Left cardiac atrium (tissue), 4 donors: ENCODE results near the gene AGBL1. TPM values are rescaled to one million over a fixed set of nuclear protein-coding genes. Genes with fewer than 3 reads are reported as not detected.
A peak's percentile ranks its signal among the peaks of the same experiment; 100 is the strongest.

Source experiments
- ATAC-seq, 2 donors: fragments of 200-7000 bp; cut with Tn5 transposase; one replicate each; pipeline ENCODE4 v1.9.1; 2020; ENCODE audit warnings: mild to moderate bottlenecking in 2 of 2, moderate library complexity in 2 of 2
- DNase-seq: peaks from one replicate; pipeline ENCODE4 v3.0.0-alpha.2; 2020
- intact Hi-C, 2 donors: fragments of 100-400 bp; cut with DNase I; formaldehyde crosslinking; loops; one replicate each; pipeline versions ENCODE4 v1.14.1 to v1.15.1; 2022 to 2023
- total RNA-seq, 2 donors: library from RNA; stranded (reverse); fragmentation: NEBNext Ultra II Directional; extraction: Animal tissue kit (Norgen Biotek cat#: 25700); gene quantifications; one replicate each; pipeline ENCODE4 v1.2.1, GENCODE V29; 2021
- donor health status: DM: no; HTN: yes; CAD: no.
- donor health status: DM: no; HTN: yes; CAD: no; lungs with severe emphysema.
- donor health status: DM: yes; HTN: yes; CAD: no.
- donor health status: Dilated cardiomyopathy.

Gene AGBL1
- total RNA-seq, 2 donors from 2014 or later: 0.05 TPM; not detected in 1

GRCh38 chr15:86603466-86603865 is 523.8 kb downstream of the AGBL1 start:
- DNase-seq (no peak), ATAC-seq (no peak)
- intact Hi-C loops: no loop called here

- intact Hi-C loops: no loop called here
- peak in 1 of 2 donors; percentile 35 for ATAC-seq
- DNase-seq: no peak
Measured at GRCh38 chr15:86608461-86609205, 529.0 kb downstream of the AGBL1 start.

- ATAC-seq: no peak
- intact Hi-C loops: no loop called here
- no peak for DNase-seq
Measured at GRCh38 chr15:86609275-86609674, 529.6 kb downstream of the AGBL1 start.

GRCh38 chr15:86610038-86610437 is 530.4 kb downstream of the AGBL1 start:
- ATAC-seq (no peak), DNase-seq (no peak)
- intact Hi-C loops: no loop called here

GRCh38 chr15:86611417-86612040 is 531.9 kb downstream of the AGBL1 start:
- ATAC-seq (no peak), DNase-seq (no peak)
- intact Hi-C loops: no loop called here

- no peak for ATAC-seq
- intact Hi-C loops: no loop called here
Measured at GRCh38 chr15:86615411-86615810, 535.7 kb downstream of the AGBL1 start.

GRCh38 chr15:86615816-86616215 is 536.1 kb downstream of the AGBL1 start:
- no peak for ATAC-seq
- intact Hi-C loops: no loop called here

More at GRCh38 chr15:86615411-86615810, 535.7 kb downstream of the AGBL1 start:
- DNase-seq: no peak

GRCh38 chr15:86616771-86617170 is 537.1 kb downstream of the AGBL1 start:
- intact Hi-C loops: no loop called here
- no peak for DNase-seq
- ATAC-seq: no peak

More at GRCh38 chr15:86615816-86616215, 536.1 kb downstream of the AGBL1 start:
- no peak for DNase-seq

GRCh38 chr15:86620157-86620556 is 540.5 kb downstream of the AGBL1 start:
- ATAC-seq: no peak
- intact Hi-C loops: loop anchor here in 1 of 2 donors (10.0 kb wide), 1 partner anchor 1625 kb away; no protein-coding TSS in a partner anchor
- DNase-seq: no peak

- ATAC-seq (no peak), DNase-seq (no peak)
- intact Hi-C loops: loop anchor here in 1 of 2 donors (10.0 kb wide), 1 partner anchor 1624 kb away; no protein-coding TSS in a partner anchor
Measured at GRCh38 chr15:86620641-86621349, 541.1 kb downstream of the AGBL1 start.

GRCh38 chr15:86623236-86623635 is 543.6 kb downstream of the AGBL1 start:
- DNase-seq: no peak
- ATAC-seq: no peak
- intact Hi-C loops: loop anchor here in 1 of 2 donors (10.0 kb wide), 1 partner anchor 1622 kb away; no protein-coding TSS in a partner anchor

GRCh38 chr15:86624261-86625036 is 544.8 kb downstream of the AGBL1 start:
- intact Hi-C loops: loop anchor here in 1 of 2 donors (10.0 kb wide), 1 partner anchor 1620 kb away; no protein-coding TSS in a partner anchor
- DNase-seq (peak; percentile 83), ATAC-seq (peak; percentile 98 to 99)

GRCh38 chr15:86629409-86630356 is 550.0 kb downstream of the AGBL1 start:
- intact Hi-C loops: loop anchor here in 1 of 2 donors (10.0 kb wide), 1 partner anchor 1615 kb away; no protein-coding TSS in a partner anchor
- no peak for DNase-seq
- ATAC-seq: no peak

GRCh38 chr15:86630946-86631345 is 551.3 kb downstream of the AGBL1 start:
- DNase-seq (no peak), ATAC-seq (no peak)
- intact Hi-C loops: no loop called here

- DNase-seq (no peak), ATAC-seq (no peak)
- intact Hi-C loops: no loop called here
Measured at GRCh38 chr15:86634146-86634545, 554.5 kb downstream of the AGBL1 start.

- ATAC-seq (no peak), DNase-seq (no peak)
- intact Hi-C loops: no loop called here
Measured at GRCh38 chr15:86634992-86635638, 555.4 kb downstream of the AGBL1 start.

- ATAC-seq: no peak
- no peak for DNase-seq
- intact Hi-C loops: no loop called here
Measured at GRCh38 chr15:86644339-86644738, 564.7 kb downstream of the AGBL1 start.
